Trophoblast cell (in vitro differentiated cells and primary cell): ENCODE measurements around the gene BLNK.

Experiments used
- DNase-seq, 2 donors: peaks; one replicate each; pipeline ENCODE4 v3.0.0-alpha.2; 2016
- H2AFZ ChIP-seq: 2 replicates; pipeline ENCODE4 v1.6.1; 2013; ENCODE audit warnings: low read length, moderate library complexity, mild to moderate bottlenecking; ENCODE audit not compliant: insufficient read depth, poor library complexity
- H2AK5ac ChIP-seq: 2 replicates; pipeline ENCODE4 v1.6.1; 2013; ENCODE audit warnings: mild to moderate bottlenecking, low read length
- H2BK120ac ChIP-seq: 2 replicates; pipeline ENCODE4 v1.6.1; 2013; ENCODE audit warnings: low read length, mild to moderate bottlenecking, moderate library complexity; ENCODE audit not compliant: insufficient read depth, poor library complexity
- H2BK12ac ChIP-seq: 2 replicates; pipeline ENCODE4 v1.6.1; 2013; ENCODE audit warnings: mild to moderate bottlenecking, low read length, moderate library complexity
- H2BK5ac ChIP-seq: 2 replicates; pipeline ENCODE4 v1.6.1; 2013; ENCODE audit warnings: low read length, low read depth, moderate library complexity, mild to moderate bottlenecking; ENCODE audit not compliant: poor library complexity
- H3K14ac ChIP-seq: 2 replicates; pipeline ENCODE4 v1.6.1; 2013; ENCODE audit warnings: mild to moderate bottlenecking, low read length
- H3K18ac ChIP-seq: 2 replicates; pipeline ENCODE4 v1.6.1; 2013; ENCODE audit warnings: mild to moderate bottlenecking, low read length
- H3K23ac ChIP-seq: 2 replicates; pipeline ENCODE4 v1.6.1; 2013; ENCODE audit warnings: low read length
- H3K27ac ChIP-seq: 2 replicates; pipeline ENCODE4 v1.5.1; 2013; ENCODE audit warnings: low read depth, mild to moderate bottlenecking, inconsistent platforms, low read length, moderate library complexity
- H3K27me3 ChIP-seq: 2 replicates; pipeline ENCODE4 v1.6.1; 2013; ENCODE audit warnings: inconsistent platforms, mild to moderate bottlenecking, low read length, moderate library complexity; ENCODE audit not compliant: insufficient read depth
- H3K36me3 ChIP-seq, 2 experiments: 1 replicate in 1 of 2; 2 replicates in 1 of 2; pipeline ENCODE4 v1.6.1; 2013; ENCODE audit warnings: low read length in 2 of 2, mild to moderate bottlenecking in 2 of 2, moderate library complexity in 1 of 2; ENCODE audit not compliant: insufficient read depth in 2 of 2, control insufficient read depth in 1 of 2
- H3K4ac ChIP-seq: 2 replicates; pipeline ENCODE4 v1.6.1; 2013; ENCODE audit warnings: low read depth, mild to moderate bottlenecking, low read length, moderate library complexity
- H3K4me1 ChIP-seq, 2 experiments: 1 replicate in 1 of 2; 2 replicates in 1 of 2; pipeline ENCODE4 v1.6.1; 2013; ENCODE audit warnings: low read length in 2 of 2, mild to moderate bottlenecking in 2 of 2, moderate library complexity in 1 of 2; ENCODE audit not compliant: insufficient read depth in 2 of 2, control insufficient read depth in 1 of 2
- H3K4me2 ChIP-seq: 2 replicates; pipeline ENCODE4 v1.6.1; 2013; ENCODE audit warnings: inconsistent platforms, mild to moderate bottlenecking, low read length, moderate library complexity
- H3K4me3 ChIP-seq: 2 replicates; pipeline ENCODE4 v1.5.1; 2013; ENCODE audit warnings: mild to moderate bottlenecking, low read depth, low read length, inconsistent platforms
- H3K79me1 ChIP-seq: one replicate; pipeline ENCODE4 v1.6.1; 2013; ENCODE audit warnings: low read length
- H3K79me2 ChIP-seq: 2 replicates; pipeline ENCODE4 v1.6.1; 2013; ENCODE audit warnings: low read length, mild to moderate bottlenecking; ENCODE audit not compliant: control insufficient read depth, insufficient read depth, poor library complexity
- H3K9ac ChIP-seq: 2 replicates; pipeline ENCODE4 v1.6.1; 2013; ENCODE audit warnings: mild to moderate bottlenecking, low read length
- H3K9me3 ChIP-seq: 2 replicates; pipeline ENCODE4 v1.6.1; 2013; ENCODE audit warnings: low read depth, mild to moderate bottlenecking, control low read depth, inconsistent platforms, low read length; ENCODE audit not compliant: insufficient read depth
- H4K12ac ChIP-seq: 2 replicates; pipeline ENCODE4 v1.6.1; 2013; ENCODE audit warnings: low read depth, mild to moderate bottlenecking, low read length, moderate library complexity
- H4K8ac ChIP-seq: 2 replicates; pipeline ENCODE4 v1.6.1; 2013; ENCODE audit warnings: low read depth, mild to moderate bottlenecking, low read length, moderate library complexity
- H4K91ac ChIP-seq: one replicate; pipeline ENCODE4 v1.6.1; 2013; ENCODE audit warnings: low read depth, mild to moderate bottlenecking, low read length, moderate library complexity
- WGBS: extraction: QIAGEN DNeasy Blood & Tissue Kit; methylation state at CpG from one replicate; pipeline ENCODE4 v1.1.7; 2013; ENCODE audit warnings: missing lambda C conversion rate; ENCODE audit not compliant: insufficient read length, insufficient coverage; ENCODE audit errors: extremely low coverage; 5-methylcytosine and 5-hydroxymethylcytosine counted together

BLNK gene

DNA sequence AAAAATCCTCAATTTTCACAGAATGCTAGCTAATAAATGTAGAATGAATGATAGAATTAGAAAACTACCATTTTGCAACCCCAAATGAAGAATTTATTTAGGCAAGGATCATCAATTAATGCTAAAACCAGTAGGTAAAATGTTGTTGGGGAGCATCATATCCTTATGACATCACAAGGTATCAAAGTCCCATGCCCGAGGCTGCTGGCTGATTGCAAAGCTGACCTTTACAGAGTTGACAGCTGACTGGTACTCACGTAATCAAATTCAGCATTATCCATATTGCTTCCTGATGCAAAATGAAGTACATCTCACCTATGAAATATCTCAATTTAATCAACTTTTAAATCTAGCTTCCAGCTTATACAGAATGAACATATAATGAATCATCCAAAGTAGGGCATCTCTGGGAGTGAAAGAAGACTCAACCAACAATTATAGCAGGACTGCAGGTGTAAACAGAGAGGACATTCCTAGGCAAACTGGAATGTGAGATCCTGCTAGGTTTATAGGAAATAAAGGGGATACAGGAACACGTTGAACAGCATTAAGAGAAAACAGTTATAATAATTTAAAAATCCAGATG is 10.2 kb upstream of the BLNK start:
- peaks cover 3 to 7% of the 10 kb centered on the region in 2 experiments for H3K4me1 ChIP-seq
- no peak overlapping the region for H2BK12ac ChIP-seq
- H3K27me3 ChIP-seq, result no peaks in the 10 kb centered on the region
- H3K4me3 ChIP-seq, result no peak overlapping the region
- no peak overlapping the region for H3K4me2 ChIP-seq
- H3K23ac ChIP-seq, result no peak overlapping the region
- H3K27ac ChIP-seq, result no peak overlapping the region
- H3K14ac ChIP-seq, result no peak overlapping the region
- no peak overlapping the region for H3K4ac ChIP-seq
- H3K79me1 ChIP-seq, result peaks cover 7% of the 10 kb centered on the region
- H2AK5ac ChIP-seq, result no peak overlapping the region
- H2BK120ac ChIP-seq, result no peak overlapping the region
- no peaks in the 10 kb centered on the region for H3K79me2 ChIP-seq
- no peak overlapping the region for H3K18ac ChIP-seq
- no peaks in the 10 kb centered on the region for H3K36me3 ChIP-seq
- no peak overlapping the region for H2AFZ ChIP-seq
- H2BK5ac ChIP-seq, result no peak overlapping the region
- no peak overlapping the region for H3K9ac ChIP-seq
- no peak overlapping the region for H4K12ac ChIP-seq
- WGBS, result no CpG with 5 or more reads among the region's 3 CpGs
- DNase-seq, result peak in 1 of 2 donors; percentile 41
- H4K91ac ChIP-seq, result no peak overlapping the region
- no peak overlapping the region for H4K8ac ChIP-seq
- H3K9me3 ChIP-seq, result no peaks in the 10 kb centered on the region

DNA sequence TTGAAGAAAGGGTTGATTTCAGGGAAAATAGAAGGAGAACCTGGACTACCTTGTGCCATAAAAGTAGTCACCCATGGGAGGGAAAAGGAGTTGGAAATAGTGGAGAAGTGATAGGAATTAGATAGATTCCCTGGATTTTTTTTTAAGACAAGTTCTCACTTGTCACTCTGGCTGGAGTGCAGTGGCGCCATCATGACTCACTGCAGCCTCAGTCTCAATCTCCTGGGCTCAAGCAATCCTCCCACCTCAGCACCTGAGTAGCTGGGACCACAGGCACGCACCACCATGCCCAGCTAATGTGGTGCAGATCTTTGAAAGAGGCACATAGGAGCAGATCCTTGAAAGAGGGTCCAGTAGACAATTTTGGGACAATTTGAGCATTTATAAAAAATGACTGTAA is 9.5 kb upstream of the BLNK start:
- Histone ChIP-seq H3K36me3 (no peaks in the 10 kb centered on the region), H3K9ac (no peak overlapping the region), H3K27ac (no peak overlapping the region), H3K27me3 (no peaks in the 10 kb centered on the region), H3K79me1 (peaks cover 7% of the 10 kb centered on the region), H2BK12ac (no peak overlapping the region), H3K4me2 (no peak overlapping the region), H3K18ac (no peak overlapping the region), H3K4ac (no peak overlapping the region), H3K9me3 (no peaks in the 10 kb centered on the region), H3K23ac (no peak overlapping the region), H3K79me2 (no peaks in the 10 kb centered on the region), H2AFZ (no peak overlapping the region), H4K8ac (no peak overlapping the region), H3K4me3 (no peak overlapping the region), H3K14ac (no peak overlapping the region), H2BK5ac (no peak overlapping the region), H2BK120ac (no peak overlapping the region), H4K12ac (no peak overlapping the region), H4K91ac (no peak overlapping the region), H3K4me1 (peaks cover 3 to 7% of the 10 kb centered on the region in 2 experiments), H2AK5ac (no peak overlapping the region)
- WGBS, result no CpG with 5 or more reads among the region's 2 CpGs
- DNase-seq, result peak; percentile 57 to 70

DNA sequence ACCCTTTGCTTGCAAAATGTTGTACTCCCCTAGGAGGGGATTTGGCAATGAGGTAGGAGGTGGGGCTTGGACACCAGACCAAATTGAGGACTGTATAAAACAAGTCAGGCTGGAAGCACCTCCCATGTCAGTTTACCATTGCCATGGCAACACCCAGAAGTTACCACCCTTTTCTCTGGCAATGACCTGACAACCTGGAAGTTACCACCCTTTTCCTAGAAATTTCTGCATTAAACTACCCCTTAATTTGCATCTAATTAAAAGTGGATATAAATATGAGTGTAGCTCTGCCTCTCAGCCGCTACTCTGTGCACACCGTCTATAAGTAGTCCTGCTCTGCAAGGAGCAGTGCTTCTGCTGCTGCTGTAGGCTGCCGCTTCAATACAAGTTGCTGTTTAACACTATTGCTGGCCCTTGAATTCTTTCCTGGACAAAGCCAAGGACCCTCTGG is 7.8 kb upstream of the BLNK start:
- WGBS, result no CpG with 5 or more reads among the region's 3 CpGs
- Histone ChIP-seq H3K79me2 (no peaks in the 10 kb centered on the region), H2BK5ac (no peak overlapping the region), H2AFZ (no peak overlapping the region), H2AK5ac (no peak overlapping the region), H3K9ac (no peak overlapping the region), H3K79me1 (peaks cover 5% of the 10 kb centered on the region), H3K18ac (no peak overlapping the region), H4K91ac (no peak overlapping the region), H3K23ac (no peak overlapping the region), H2BK12ac (no peak overlapping the region), H3K27me3 (no peaks in the 10 kb centered on the region), H3K36me3 (no peaks in the 10 kb centered on the region), H3K9me3 (no peaks in the 10 kb centered on the region), H2BK120ac (no peak overlapping the region), H4K12ac (no peak overlapping the region), H3K4ac (no peak overlapping the region), H3K14ac (no peak overlapping the region), H4K8ac (no peak overlapping the region), H3K4me1 (peaks cover 3 to 7% of the 10 kb centered on the region in 2 experiments), H3K4me2 (no peak overlapping the region), H3K27ac (no peak overlapping the region), H3K4me3 (no peak overlapping the region)
- DNase-seq, result no peak

- H3K27ac ChIP-seq, result no peak overlapping the region
- H2BK12ac ChIP-seq, result no peak overlapping the region
- no peak overlapping the region for H4K8ac ChIP-seq
- H3K9me3 ChIP-seq, result no peaks in the 10 kb centered on the region
- H3K4me1 ChIP-seq, result peaks cover 2 to 3% of the 10 kb centered on the region in 2 experiments
- H3K23ac ChIP-seq, result no peak overlapping the region
- H2BK120ac ChIP-seq, result no peak overlapping the region
- no peaks in the 10 kb centered on the region for H3K79me1 ChIP-seq
- no peak overlapping the region for H2AFZ ChIP-seq
- no peak overlapping the region for H2AK5ac ChIP-seq
- no peak for DNase-seq
- no peak overlapping the region for H3K18ac ChIP-seq
- WGBS, result no CpG with 5 or more reads among the region's 1 CpG
- H3K14ac ChIP-seq, result no peak overlapping the region
- no peak overlapping the region for H3K4me3 ChIP-seq
- H3K27me3 ChIP-seq, result no peaks in the 10 kb centered on the region
- H3K79me2 ChIP-seq, result no peaks in the 10 kb centered on the region
- H4K91ac ChIP-seq, result no peak overlapping the region
- no peaks in the 10 kb centered on the region for H3K36me3 ChIP-seq
- no peak overlapping the region for H3K4ac ChIP-seq
- H3K9ac ChIP-seq, result no peak overlapping the region
- no peak overlapping the region for H3K4me2 ChIP-seq
- H4K12ac ChIP-seq, result no peak overlapping the region
- no peak overlapping the region for H2BK5ac ChIP-seq
Measured at GRCh38 chr10:96276831-96277230, 5.5 kb upstream of the BLNK start.
